ENCODE measurements around the gene PNKD.

GRCh38 chr2:218317835-218318234 is 47.5 kb downstream of the PNKD start:
- no peak for TF ChIP-seq CTCF (IDR thresholded peaks at IDR 0.05)
- no peak for TF ChIP-seq POLR2A (IDR thresholded peaks at IDR 0.05; ENCODE audit: low read depth)

All from esophagus muscularis mucosa (tissue), 3 donors.